Peyer's patch (tissue), 4 donors: ENCODE data around the gene UNCX. TPM values are rescaled to one million over a fixed set of nuclear protein-coding genes. Genes with fewer than 3 reads are reported as not detected.

Source experiments
- DNase-seq, 3 donors: peaks; one replicate each; pipeline ENCODE4 v3.0.0-alpha.2; 2017 to 2019
- H3K27ac ChIP-seq, 4 donors: fragments of 200-600 bp; sonication (generic); one replicate each; pipeline ENCODE4 v1.5.1; 2016 to 2019
- H3K27me3 ChIP-seq, 2 donors: fragments of 200-600 bp; sonication (generic); one replicate each; pipeline ENCODE4 v1.5.1; 2019
- H3K36me3 ChIP-seq, 3 donors: fragments of 200-600 bp; sonication (generic); one replicate each; pipeline ENCODE4 v1.5.1; 2016 to 2019
- H3K4me1 ChIP-seq, 4 donors: fragments of 200-600 bp; sonication (generic); one replicate each; pipeline ENCODE4 v1.5.1; 2016 to 2019
- H3K4me3 ChIP-seq, 4 donors: fragments of 200-600 bp; sonication (generic); 1 replicate in 3 of 4; 2 replicates in 1 of 4; pipeline ENCODE4 v1.5.1; 2016 to 2019; ENCODE audit warnings: mild to moderate bottlenecking in 1 of 4
- H3K9me3 ChIP-seq, 4 donors: fragments of 200-600 bp; sonication (generic); one replicate each; pipeline ENCODE4 v1.5.1; 2016 to 2019; ENCODE audit warnings: mild to moderate bottlenecking in 1 of 4
- POLR2A ChIP-seq, 2 donors: fragments of 450-650 bp; IDR thresholded peaks; one replicate each; pipeline ENCODE4 v1.5.1; 2017; ENCODE audit warnings: antibody characterized with exemption in 2 of 2, mild to moderate bottlenecking in 2 of 2, moderate library complexity in 2 of 2
- total RNA-seq, 4 donors: library from RNA; depleted of rRNA; stranded (reverse); fragments of >200 nt; gene quantifications; one replicate each; pipeline ENCODE4 v1.1.0, GENCODE V29; 2016
- TF ChIP-seq, protein P1 (sequence below), 6 experiments: fragments of 450-650 bp in 4 of 6; fragments of 200-600 bp in 2 of 6; sonication (generic) in 1 of 6; IDR thresholded peaks; one replicate each; pipeline ENCODE4 v1.5.1; 2017 to 2019; ENCODE audit warnings: antibody characterized with exemption in 6 of 6, mild to moderate bottlenecking in 3 of 6, moderate library complexity in 1 of 6

The UNCX gene
- total RNA-seq, 4 donors from 2014 or later: not detected

DNA sequence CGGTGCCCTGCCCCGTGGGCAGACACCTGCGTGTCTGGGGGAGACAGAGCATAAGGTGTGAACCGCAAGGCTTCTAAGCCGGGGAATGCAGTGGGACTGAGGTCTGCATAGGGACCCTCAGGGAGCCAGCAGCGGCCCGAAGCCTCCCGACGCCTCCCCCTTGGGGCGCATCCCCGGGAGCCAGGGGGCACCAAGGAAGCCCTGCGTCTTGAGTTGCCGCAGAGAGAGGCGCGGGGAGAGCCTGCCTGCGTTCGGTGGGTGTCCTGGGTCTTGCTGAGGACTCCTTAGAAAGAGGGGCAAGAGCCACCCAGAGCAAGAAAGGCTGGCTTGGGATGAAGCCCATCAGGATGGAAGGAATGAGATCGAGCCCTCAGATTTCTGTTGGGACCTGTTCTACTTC is 18.2 kb upstream of the UNCX start:
- no peaks in the 10 kb centered on the region for H3K36me3 ChIP-seq
- peaks cover 0 to 16% of the 10 kb centered on the region in 2 donors for H3K27me3 ChIP-seq
- H3K9me3 ChIP-seq: peaks cover 0 to 4% (median 0%) of the 10 kb centered on the region in 4 donors
- no peak overlapping the region for H3K4me3 ChIP-seq
- TF ChIP-seq POLR2A (IDR thresholded peaks at IDR 0.05): no peak
- TF ChIP-seq, protein P1, sequence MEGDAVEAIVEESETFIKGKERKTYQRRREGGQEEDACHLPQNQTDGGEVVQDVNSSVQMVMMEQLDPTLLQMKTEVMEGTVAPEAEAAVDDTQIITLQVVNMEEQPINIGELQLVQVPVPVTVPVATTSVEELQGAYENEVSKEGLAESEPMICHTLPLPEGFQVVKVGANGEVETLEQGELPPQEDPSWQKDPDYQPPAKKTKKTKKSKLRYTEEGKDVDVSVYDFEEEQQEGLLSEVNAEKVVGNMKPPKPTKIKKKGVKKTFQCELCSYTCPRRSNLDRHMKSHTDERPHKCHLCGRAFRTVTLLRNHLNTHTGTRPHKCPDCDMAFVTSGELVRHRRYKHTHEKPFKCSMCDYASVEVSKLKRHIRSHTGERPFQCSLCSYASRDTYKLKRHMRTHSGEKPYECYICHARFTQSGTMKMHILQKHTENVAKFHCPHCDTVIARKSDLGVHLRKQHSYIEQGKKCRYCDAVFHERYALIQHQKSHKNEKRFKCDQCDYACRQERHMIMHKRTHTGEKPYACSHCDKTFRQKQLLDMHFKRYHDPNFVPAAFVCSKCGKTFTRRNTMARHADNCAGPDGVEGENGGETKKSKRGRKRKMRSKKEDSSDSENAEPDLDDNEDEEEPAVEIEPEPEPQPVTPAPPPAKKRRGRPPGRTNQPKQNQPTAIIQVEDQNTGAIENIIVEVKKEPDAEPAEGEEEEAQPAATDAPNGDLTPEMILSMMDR (IDR thresholded peaks at IDR 0.05): no peak
- DNase-seq: no peak
- H3K27ac ChIP-seq: no peak overlapping the region
- H3K4me1 ChIP-seq: no peaks in the 10 kb centered on the region

DNA sequence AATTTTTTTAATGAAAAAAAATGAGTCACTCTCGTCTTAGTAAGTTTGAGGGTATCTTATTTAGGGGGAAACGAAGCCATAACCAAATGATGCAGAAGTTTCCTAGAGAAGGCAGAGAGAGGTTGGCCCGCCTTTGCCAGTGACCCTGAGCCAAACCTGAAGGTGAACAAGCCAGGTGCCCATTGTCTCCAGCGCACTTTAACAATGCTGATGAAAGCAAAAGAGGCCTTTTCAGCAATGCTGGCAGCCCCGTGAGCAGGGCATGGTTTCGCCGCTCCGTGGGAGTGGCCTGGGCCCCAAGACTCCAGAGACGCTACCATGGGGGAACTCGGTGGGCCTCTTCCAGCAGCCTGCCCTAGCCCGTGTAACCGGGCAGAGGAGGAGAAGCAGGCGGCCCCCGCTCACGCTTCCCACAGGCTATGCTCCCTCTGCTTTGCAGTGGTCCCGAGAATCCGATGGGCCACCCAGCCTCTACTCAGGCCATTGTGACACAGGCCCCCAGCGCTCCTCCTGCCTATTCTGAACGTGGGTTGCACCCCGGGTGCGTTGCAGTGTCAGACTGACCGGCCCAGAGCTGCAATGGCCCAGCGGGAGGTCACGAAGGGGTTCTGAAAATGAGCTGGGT is 14.0 kb upstream of the UNCX start:
- DNase-seq: no peak
- TF ChIP-seq, protein P1 (IDR thresholded peaks at IDR 0.05): no peak
- no peak for TF ChIP-seq POLR2A (IDR thresholded peaks at IDR 0.05)
- Histone ChIP-seq H3K4me3 (no peak overlapping the region), H3K27me3 (peaks cover 0 to 5% of the 10 kb centered on the region in 2 donors), H3K27ac (no peak overlapping the region), H3K4me1 (no peaks in the 10 kb centered on the region), H3K9me3 (peaks cover 0 to 4% (median 0%) of the 10 kb centered on the region in 4 donors), H3K36me3 (no peaks in the 10 kb centered on the region)

DNA sequence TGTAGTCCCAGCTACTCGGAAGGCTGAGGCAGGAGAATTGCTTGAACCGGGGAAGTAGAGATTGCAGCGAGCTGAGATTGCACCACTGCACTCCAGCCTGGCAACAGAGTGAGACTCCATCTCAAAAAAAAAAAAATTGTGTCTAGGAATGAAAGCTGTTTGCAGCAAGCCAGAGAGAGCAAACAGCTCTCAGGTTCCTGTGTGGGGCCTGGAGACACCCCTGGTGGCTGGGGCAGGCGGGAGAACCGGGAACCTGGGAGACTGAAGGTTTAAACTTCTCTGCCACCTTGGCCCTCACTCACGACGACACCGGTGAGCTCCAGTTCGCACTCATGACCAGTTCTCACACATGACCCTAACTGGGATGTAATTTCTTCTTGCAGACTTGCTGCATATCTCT is 13.2 kb upstream of the UNCX start:
- no peak for DNase-seq
- H3K4me3 ChIP-seq: no peak overlapping the region
- TF ChIP-seq POLR2A (IDR thresholded peaks at IDR 0.05): no peak
- TF ChIP-seq, protein P1 (IDR thresholded peaks at IDR 0.05): no peak
- peaks cover 0 to 4% (median 0%) of the 10 kb centered on the region in 4 donors for H3K9me3 ChIP-seq
- H3K36me3 ChIP-seq: no peaks in the 10 kb centered on the region
- H3K27me3 ChIP-seq: peaks cover 0 to 13% of the 10 kb centered on the region in 2 donors
- peaks cover 0 to 5% (median 0%) of the 10 kb centered on the region in 4 donors for H3K4me1 ChIP-seq
- no peak overlapping the region for H3K27ac ChIP-seq

DNA sequence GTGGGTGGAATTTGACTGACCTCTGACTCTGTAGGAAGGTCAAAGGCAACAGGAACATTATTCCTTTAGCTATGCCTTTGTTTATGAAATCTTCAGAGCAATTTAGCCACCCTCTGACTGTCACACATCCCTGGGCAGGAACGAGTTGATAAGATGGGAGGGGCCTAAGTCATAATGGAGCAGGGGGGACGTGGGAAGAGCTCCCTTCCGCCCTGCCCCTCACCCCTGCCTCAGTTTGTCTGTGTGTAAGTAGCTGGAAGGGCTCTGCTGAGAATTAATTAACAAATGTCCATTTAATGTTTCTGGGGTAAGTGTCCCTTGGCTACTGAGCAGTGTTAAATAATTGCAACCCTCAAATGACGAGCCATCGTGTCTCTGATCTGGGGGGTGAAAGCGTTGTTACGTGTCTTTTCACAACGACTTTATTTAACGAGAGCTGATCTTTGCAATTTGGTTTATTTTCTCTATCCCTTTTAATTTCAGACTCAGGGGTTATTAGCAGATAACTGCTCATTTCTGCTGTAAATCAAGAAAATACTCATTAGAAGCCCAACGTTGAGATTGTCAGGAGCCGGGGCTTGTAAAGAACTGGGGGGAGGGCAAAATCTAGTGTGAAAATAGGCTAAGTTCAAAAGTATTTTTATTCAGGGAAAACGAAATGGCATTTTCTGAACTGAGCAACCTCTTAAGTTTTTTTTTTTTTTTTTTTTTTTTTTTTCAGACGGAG is 12.5 kb upstream of the UNCX start:
- H3K27me3 ChIP-seq: peaks cover 0 to 17% of the 10 kb centered on the region in 2 donors
- H3K36me3 ChIP-seq: no peaks in the 10 kb centered on the region
- no peak for DNase-seq
- no peak for TF ChIP-seq POLR2A (IDR thresholded peaks at IDR 0.05)
- TF ChIP-seq, protein P1 (IDR thresholded peaks at IDR 0.05): no peak
- peaks cover 0 to 4% (median 0%) of the 10 kb centered on the region in 4 donors for H3K9me3 ChIP-seq
- H3K4me3 ChIP-seq: no peak overlapping the region
- no peak overlapping the region for H3K27ac ChIP-seq
- H3K4me1 ChIP-seq: peaks cover 0 to 8% (median 0%) of the 10 kb centered on the region in 4 donors

DNA sequence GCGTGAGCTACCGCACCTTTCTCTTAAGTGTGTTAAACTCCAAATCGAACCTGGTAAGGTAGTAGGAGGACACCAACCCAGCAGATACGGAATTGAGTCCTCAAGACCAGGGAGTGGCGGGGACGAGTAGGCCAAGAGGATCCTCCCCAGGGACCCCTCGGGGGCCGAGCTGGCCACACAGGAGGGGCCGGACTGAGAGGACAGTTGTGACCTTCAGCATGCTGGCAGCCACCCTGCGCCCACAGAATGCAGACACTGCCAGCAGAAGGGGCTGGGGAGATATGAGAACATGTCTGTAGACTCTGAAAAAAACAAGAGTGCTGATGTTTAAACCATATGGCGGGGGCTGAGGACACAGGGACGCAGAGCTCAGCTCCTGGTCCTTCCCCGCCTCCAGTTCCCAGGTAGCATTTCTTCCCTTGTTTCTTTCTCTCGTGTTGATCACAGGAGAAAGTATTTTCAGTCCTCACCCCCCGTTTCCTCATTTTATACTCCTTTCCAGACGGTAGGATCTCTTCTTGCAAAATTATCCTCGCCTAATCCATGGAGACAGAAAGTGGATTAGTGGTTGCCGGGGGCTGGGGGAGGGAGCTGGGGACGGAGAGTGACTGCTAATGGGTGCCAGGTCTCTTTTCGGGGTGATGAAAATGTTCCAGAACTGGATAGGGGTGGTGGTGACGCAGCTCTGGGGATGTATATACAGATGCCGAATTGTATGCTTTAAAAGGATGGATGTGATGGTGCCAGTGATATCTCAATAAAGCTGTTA is 11.5 kb upstream of the UNCX start:
- no peak overlapping the region for H3K4me3 ChIP-seq
- no peaks in the 10 kb centered on the region for H3K36me3 ChIP-seq
- peaks cover 0 to 25% of the 10 kb centered on the region in 2 donors for H3K27me3 ChIP-seq
- no peak overlapping the region for H3K27ac ChIP-seq
- peaks cover 0 to 3% (median 0%) of the 10 kb centered on the region in 4 donors for H3K9me3 ChIP-seq
- TF ChIP-seq POLR2A (IDR thresholded peaks at IDR 0.05): no peak
- TF ChIP-seq, protein P1 (IDR thresholded peaks at IDR 0.05): no peak
- H3K4me1 ChIP-seq: peaks cover 0 to 8% (median 0%) of the 10 kb centered on the region in 4 donors
- no peak for DNase-seq
